ENCODE measurements around the gene GRK2. TPM values are rescaled to one million over a fixed set of nuclear protein-coding genes. Genes with fewer than 3 reads are reported as not detected.

The GRK2 gene
- total and polyA plus RNA-seq, 2 of the 13 experiments (the other 11 are each of a cell fraction or from before 2014, with no cell fraction given): 31.3 to 42.4 TPM

- no peak for TF ChIP-seq MEIS2 (CRISPR knock-in tag; IDR thresholded peaks at IDR 0.05)
- TF ChIP-seq ZNF546 (CRISPR knock-in tag; conservative IDR thresholded peaks at IDR 0.05): no peak
- peak; percentile 84 for TF ChIP-seq ZGPAT (CRISPR knock-in tag; IDR thresholded peaks at IDR 0.05)
- no peak for TF ChIP-seq ZNF577 (CRISPR knock-in tag; IDR thresholded peaks at IDR 0.05; ENCODE audit: borderline replicate concordance, low read depth)
- TF ChIP-seq BRD4 (CRISPR knock-in tag; IDR thresholded peaks at IDR 0.05): peak; percentile 69; the same call in 1 of the 2 replicates
- TF ChIP-seq SAFB2 (CRISPR knock-in tag; IDR thresholded peaks at IDR 0.05; ENCODE audit: borderline replicate concordance, low read depth): no peak
- no peak for TF ChIP-seq ZSCAN30 (CRISPR knock-in tag; IDR thresholded peaks at IDR 0.05)
- peak; percentile 71; the same call in 1 of the 2 replicates for TF ChIP-seq ATF2 (CRISPR knock-in tag; IDR thresholded peaks at IDR 0.05)
- peak; percentile 79 for TF ChIP-seq TEAD3 (CRISPR knock-in tag; optimal IDR thresholded peaks at IDR 0.05; ENCODE audit: borderline replicate concordance)
- no peak for TF ChIP-seq MLLT10 (CRISPR knock-in tag; IDR thresholded peaks at IDR 0.05)
- TF ChIP-seq PBX3 (CRISPR knock-in tag; IDR thresholded peaks at IDR 0.05; ENCODE audit: borderline replicate concordance): no peak
- TF ChIP-seq NFRKB (IDR thresholded peaks at IDR 0.05): no peak
- TF ChIP-seq ZMYM2 (CRISPR knock-in tag; IDR thresholded peaks at IDR 0.05): no peak
- TF ChIP-seq ZNF678 (CRISPR knock-in tag; IDR thresholded peaks at IDR 0.05): no peak
- no peak for TF ChIP-seq ZNF432 (CRISPR knock-in tag; IDR thresholded peaks at IDR 0.05; ENCODE audit: borderline replicate concordance)
- TF ChIP-seq IRF2 (CRISPR knock-in tag; IDR thresholded peaks at IDR 0.05): peak; percentile 89
- no peak for TF ChIP-seq ZNF180 (CRISPR knock-in tag; IDR thresholded peaks at IDR 0.05; ENCODE audit: borderline replicate concordance, low read depth)
- TF ChIP-seq TEAD2 (CRISPR knock-in tag; IDR thresholded peaks at IDR 0.05): no peak
- TF ChIP-seq SOX6 (IDR thresholded peaks at IDR 0.05): no peak
- TF ChIP-seq SOX6 (CRISPR knock-in tag; IDR thresholded peaks at IDR 0.05): peak; percentile 80
- TF ChIP-seq ZNF652 (CRISPR knock-in tag; IDR thresholded peaks at IDR 0.05; ENCODE audit: borderline replicate concordance, low read depth): peak; percentile 73; the same call in 1 of the 2 replicates
- 0 out of 2 replicates have a peak, but pooled peaks have one; percentile 33 for TF ChIP-seq TP53 (CRISPR knock-in tag; conservative IDR thresholded peaks at IDR 0.05)
- peak; percentile 93 for TF ChIP-seq IKZF5 (CRISPR knock-in tag; IDR thresholded peaks at IDR 0.05)
- TF ChIP-seq ZNF138 (CRISPR knock-in tag; IDR thresholded peaks at IDR 0.05; ENCODE audit: low read depth): no peak
- peak; percentile 63; the same call in 1 of the 2 replicates for TF ChIP-seq TFE3 (CRISPR knock-in tag; IDR thresholded peaks at IDR 0.05)
Observed at GRCh38 chr11:67239783-67240575, 26.3 kb upstream of the GRK2 start (continued).

Data from HepG2 (cell line).